NCI-H2081 treated with DMSO at 0.1 percent for 48 hours (cell line): ENCODE results near the gene KIF1B.
"Not testable (repeated sequence)": the region's sequence is repeated elsewhere in the genome, so short reads cannot be mapped to it uniquely, and the experiment has no call there.

Source experiments
- DNase-seq: peaks from one replicate; lab custom pipeline; 2025; lab: John Stamatoyannopoulos, UW

KIF1B gene

DNA sequence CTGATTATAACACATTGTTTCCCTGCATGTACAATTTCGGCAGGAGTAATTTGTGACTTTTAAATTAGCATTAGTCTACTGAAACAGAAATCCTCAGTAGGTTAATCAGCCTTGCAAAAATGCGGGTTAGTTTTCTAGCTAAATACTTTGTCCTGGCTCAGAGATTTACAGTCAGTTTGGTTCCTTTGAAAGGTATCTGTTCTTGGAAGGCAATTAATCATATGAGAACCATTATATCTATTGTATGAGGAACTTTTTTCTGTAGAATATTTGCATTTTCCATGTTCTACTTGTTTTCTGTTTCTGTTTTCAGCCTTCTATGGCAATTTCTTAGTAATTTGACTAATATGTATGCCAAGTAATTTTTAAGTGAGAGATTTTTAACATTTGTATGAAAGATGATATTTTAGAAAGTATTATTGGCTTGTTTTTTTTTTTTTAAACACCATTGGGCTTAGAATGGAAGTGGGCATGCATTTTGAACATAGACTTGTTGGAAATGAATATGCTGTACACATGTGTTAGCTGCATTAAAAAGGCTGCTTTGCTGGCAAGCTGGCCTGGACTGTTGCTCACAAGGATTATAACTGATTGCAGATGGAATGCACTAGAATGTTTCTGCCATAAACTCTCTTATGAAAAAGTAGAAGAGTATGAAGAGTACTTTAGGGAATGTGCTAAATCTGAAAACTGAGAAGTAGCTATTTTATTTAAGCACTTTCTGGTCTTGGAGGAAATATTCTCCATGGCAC, 26.2 kb downstream of the KIF1B start:
- DNase-seq = no peak

- DNase-seq = no peak
These were observed 26.8 kb downstream of the KIF1B start for GRCh38 chr1:10237157-10237539.

DNA sequence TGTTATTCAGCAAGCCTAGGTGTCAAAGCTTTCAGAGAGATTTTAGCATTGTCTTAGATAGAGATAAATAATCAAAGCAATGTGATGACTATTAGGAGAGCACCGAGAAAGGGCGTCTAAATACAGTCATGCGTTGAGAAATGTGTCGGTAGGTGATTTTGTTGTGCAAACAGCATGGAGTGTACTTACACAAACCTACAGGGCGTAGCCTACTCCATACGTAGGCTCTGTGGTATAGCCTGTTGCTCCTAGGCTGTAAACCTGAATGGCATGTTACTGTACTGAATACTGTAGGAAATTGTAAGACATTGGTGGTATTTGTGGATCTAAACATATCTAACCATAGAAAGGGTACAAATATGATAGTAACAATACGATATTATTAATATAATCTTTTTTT, 31.8 kb downstream of the KIF1B start:
- no peak for DNase-seq

DNA sequence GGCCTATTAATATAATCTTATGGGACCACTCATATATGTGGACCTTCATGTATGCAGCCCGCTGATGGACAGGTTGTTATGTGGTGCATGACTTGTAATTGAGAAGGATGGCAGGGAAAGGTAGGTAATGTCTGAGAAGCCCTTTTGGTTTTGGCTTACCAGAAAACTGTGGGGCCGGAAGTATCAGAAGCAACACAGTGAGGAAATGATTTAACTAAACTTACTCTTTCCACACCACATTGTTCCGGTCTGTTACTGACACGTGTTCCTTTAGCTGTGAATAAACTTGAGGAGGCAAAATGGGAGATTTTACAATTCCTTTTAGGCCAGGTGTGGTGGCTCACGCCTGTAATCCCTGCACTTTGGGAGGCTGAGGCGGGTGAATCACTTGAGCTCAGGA, 32.4 kb downstream of the KIF1B start:
- DNase-seq = no peak

- DNase-seq = no peak
These were observed 35.3 kb downstream of the KIF1B start for GRCh38 chr1:10245674-10246073.

- no peak for DNase-seq
These were observed 39.6 kb downstream of the KIF1B start for GRCh38 chr1:10249808-10250457.

- DNase-seq = no peak
These were observed 40.3 kb downstream of the KIF1B start for GRCh38 chr1:10250663-10251062.

GRCh38 chr1:10251325-10252108, 41.1 kb downstream of the KIF1B start:
- DNase-seq = not testable (repeated sequence)

DNA sequence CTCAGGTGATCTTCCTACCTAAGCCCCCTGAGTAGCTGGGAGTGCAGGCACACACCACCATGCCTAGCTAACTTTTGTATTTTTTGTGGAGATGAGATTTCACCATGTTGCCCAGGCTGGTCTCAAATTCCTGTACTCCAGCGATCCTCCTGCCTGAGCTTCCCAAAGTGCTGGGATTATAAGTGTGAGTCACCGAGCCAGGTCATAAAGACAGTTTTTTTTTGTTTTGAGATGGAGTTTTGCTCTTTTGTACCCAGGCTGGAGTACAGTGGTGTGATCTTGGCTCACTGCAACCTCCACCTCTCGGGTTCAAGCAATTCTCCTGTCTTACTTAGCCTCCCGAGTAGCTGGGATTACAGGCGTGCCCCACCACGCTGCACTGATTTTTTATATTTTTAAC, 42.1 kb downstream of the KIF1B start:
- no peak for DNase-seq

- DNase-seq = no peak
These were observed 42.8 kb downstream of the KIF1B start for GRCh38 chr1:10253149-10253548.

- DNase-seq = no peak
These were observed 43.4 kb downstream of the KIF1B start for GRCh38 chr1:10253755-10254154.

- DNase-seq = no peak
These were observed 47.5 kb downstream of the KIF1B start for GRCh38 chr1:10257851-10258250.

- DNase-seq = not testable (repeated sequence)
These were observed 49.2 kb downstream of the KIF1B start for GRCh38 chr1:10259547-10259946.

DNA sequence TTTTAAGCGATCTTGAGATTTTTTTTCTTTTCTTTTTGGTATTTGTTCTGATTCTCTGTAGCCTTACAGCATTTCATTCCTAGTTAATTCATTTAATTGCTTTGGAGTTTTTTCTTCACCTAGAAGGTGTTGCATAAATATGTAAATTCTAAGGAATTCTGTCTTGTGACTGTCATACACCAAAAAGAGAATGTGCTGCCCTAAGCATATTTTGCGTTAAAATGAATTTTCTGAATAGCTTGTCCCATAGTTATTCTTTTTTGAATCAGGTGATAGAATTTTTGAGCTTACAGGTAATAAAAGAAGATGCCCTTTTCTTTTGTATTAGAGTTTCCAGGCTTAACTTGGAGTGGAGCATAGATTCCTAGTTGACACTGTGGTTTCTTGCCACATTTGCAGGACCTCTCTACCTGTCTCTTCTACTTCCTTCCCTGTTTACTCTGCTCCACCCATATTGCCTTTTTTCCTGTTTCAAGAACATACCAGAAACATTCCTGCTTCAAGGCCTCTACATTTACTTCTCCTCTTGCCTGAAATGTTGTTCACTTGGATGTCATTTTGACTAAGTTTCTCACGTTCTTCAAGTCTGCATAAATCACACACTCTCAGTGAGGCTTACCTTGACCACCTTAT, 53.2 kb downstream of the KIF1B start:
- no peak for DNase-seq

GRCh38 chr1:10265027-10265426, 54.7 kb downstream of the KIF1B start:
- DNase-seq = no peak

- DNase-seq = no peak
These were observed 55.5 kb downstream of the KIF1B start for GRCh38 chr1:10265900-10266299.

DNA sequence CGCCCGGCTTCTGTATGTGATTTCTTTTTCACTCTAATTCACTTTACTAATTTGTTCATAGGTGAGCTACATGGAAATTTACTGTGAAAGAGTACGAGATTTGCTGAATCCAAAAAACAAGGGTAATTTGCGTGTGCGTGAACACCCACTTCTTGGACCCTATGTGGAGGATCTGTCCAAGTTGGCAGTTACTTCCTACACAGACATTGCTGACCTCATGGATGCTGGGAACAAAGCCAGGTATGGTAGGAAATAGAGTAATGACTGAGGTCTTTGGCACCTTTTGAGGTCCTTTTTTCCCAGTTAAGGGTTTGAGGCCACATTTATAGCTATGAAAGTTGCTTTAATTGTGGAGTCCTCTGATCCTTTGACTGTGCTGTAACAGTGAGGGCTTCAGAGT, 56.9 kb downstream of the KIF1B start:
- DNase-seq = no peak

GRCh38 chr1:10267921-10268320, 57.6 kb downstream of the KIF1B start:
- no peak for DNase-seq

DNA sequence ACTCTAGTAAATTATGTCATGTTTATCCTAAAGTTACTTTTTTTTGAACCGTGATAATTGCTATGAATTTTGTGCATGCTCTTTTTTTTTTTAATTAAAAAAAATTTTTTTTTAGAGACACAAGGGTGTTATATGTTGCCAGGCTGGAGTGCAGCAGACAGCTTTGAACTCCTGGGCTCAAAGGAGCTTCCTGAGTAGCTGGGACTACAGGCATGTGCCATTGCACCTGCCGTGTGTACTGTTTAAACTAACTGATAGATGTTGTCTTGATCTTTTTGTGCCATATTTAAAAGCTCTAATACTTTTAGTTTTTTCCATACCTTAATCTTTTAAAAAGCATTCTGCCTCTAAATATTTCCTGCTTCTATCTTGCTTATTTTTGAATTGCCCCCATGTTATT, 60.7 kb downstream of the KIF1B start:
- no peak for DNase-seq

DNA sequence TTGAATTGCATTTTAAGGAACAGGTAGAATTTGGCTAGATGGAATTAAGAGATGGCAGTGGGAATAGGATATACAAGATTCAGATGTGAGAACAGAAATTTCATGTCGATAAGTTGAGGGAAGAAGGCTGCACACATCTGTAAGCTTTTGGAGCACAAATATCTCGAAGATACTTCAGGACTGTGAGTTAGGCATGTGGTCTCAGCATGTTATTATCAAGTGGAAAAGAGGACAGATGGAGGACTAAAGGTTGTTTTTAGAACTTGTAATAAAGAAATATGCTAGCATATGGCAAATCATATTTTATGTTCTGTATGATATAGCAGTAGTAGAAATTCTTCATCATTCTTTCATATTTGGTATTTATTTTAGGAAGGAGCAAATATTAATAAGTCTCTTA, 61.5 kb downstream of the KIF1B start:
- no peak for DNase-seq

DNA sequence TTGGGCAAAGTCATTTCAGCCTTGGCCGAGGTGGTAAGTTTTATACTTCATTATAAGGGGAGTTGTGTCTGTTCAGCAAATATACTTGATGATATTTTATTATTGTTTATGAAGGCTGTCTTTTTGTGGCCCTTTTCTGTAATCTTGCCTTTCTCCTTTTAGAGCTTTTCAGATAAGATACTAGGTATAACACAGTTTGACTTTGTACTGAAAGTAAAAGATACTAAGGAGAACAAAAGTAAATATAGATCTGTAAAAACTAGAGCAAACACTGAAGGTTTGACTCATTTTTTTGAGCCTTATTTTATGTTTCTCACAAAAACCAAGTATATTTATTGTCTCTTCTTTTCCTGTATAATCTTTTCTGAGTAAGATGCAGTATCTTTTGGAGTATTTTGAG, 61.9 kb downstream of the KIF1B start:
- no peak for DNase-seq

GRCh38 chr1:10278880-10279279, 68.5 kb downstream of the KIF1B start:
- no peak for DNase-seq
